ENCODE measurements around the gene SIRT5.

DNA sequence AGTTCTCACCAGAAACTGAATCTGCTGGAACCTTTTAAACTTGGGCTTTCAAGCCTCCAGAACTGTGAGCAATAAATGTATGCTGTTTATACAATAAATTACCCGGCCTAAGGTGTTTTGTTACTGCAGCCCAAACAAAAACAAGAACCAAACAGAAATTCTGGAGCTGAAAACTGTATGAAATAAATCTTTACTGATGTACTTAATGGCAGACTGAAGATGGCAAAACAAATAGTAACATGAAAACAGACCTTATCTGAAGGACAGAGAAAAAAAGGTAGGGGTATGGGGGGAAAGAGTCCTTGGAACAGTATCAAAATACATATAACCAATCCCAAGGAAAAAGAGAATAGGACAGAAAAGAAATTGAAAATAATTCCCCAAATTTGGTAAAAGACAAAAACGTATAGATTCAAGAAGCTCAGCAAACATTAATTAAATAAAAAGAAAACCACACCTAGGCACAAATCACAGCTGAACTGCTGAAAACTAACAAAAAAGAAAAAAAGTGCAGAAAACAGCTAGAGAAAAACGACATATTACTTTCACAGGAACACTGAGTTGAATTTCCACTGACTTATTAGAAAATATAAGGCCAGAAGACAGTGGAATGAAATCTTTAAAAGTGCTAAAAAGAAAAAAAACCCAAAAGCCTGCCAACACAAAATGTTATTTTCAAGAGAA is 88.4 kb downstream of the SIRT5 start:
- TF ChIP-seq, protein P1, sequence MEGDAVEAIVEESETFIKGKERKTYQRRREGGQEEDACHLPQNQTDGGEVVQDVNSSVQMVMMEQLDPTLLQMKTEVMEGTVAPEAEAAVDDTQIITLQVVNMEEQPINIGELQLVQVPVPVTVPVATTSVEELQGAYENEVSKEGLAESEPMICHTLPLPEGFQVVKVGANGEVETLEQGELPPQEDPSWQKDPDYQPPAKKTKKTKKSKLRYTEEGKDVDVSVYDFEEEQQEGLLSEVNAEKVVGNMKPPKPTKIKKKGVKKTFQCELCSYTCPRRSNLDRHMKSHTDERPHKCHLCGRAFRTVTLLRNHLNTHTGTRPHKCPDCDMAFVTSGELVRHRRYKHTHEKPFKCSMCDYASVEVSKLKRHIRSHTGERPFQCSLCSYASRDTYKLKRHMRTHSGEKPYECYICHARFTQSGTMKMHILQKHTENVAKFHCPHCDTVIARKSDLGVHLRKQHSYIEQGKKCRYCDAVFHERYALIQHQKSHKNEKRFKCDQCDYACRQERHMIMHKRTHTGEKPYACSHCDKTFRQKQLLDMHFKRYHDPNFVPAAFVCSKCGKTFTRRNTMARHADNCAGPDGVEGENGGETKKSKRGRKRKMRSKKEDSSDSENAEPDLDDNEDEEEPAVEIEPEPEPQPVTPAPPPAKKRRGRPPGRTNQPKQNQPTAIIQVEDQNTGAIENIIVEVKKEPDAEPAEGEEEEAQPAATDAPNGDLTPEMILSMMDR (IDR thresholded peaks at IDR 0.05 in 2 of 3, conservative IDR thresholded peaks at IDR 0.05 in 1 of 3; ENCODE audit: borderline replicate concordance in 1 of 3, insufficient read depth in 1 of 3, low read depth in 2 of 3, low read length in 2 of 3): no peak
- no peak for TF ChIP-seq POLR2AphosphoS5 (IDR thresholded peaks at IDR 0.05; ENCODE audit: low read depth, low read length)
- no peak for TF ChIP-seq EZH2phosphoT487 (IDR thresholded peaks at IDR 0.05; ENCODE audit: borderline replicate concordance)
- TF ChIP-seq, protein P2, sequence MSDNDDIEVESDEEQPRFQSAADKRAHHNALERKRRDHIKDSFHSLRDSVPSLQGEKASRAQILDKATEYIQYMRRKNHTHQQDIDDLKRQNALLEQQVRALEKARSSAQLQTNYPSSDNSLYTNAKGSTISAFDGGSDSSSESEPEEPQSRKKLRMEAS (IDR thresholded peaks at IDR 0.05): no peak
